WTC11 (cell line): ENCODE results near the gene PPA2. TPM values are rescaled to one million over a fixed set of nuclear protein-coding genes. Genes with fewer than 3 reads are reported as not detected.

Experiments
- ATAC-seq: fragments of 200-7000 bp; cut with Tn5 transposase; 2 replicates; pipeline ENCODE4 v1.10.0; 2021; ENCODE audit warnings: mild to moderate bottlenecking, moderate library complexity
- CTCF ChIA-PET: fragments of 300-600 bp; sonication (Branson Sonifier 250); formaldehyde crosslinking; loops from one replicate; lab custom pipeline; 2021; ENCODE audit warnings: antibody characterized with exemption; lab: Charles Lee
- POLR2A ChIA-PET: fragments of 350-600 bp; sonication (Branson Sonifier 250); formaldehyde crosslinking; loops from one replicate; lab custom pipeline; 2021; ENCODE audit warnings: antibody characterized with exemption; lab: Charles Lee
- DNase-seq: peaks from one replicate; pipeline ENCODE4 v3.0.0; 2021; ENCODE audit warnings: low spot score
- H3K27ac Mint-ChIP-seq: 2 replicates; pipeline ENCODE4 v1.8.0; 2021; ENCODE audit warnings: mixed read lengths
- H3K27me3 Mint-ChIP-seq: 2 replicates; pipeline ENCODE4 v1.8.0; 2021; ENCODE audit warnings: low read depth, mild to moderate bottlenecking, moderate library complexity, mixed read lengths
- H3K36me3 Mint-ChIP-seq: 2 replicates; pipeline ENCODE4 v1.8.0; 2021; ENCODE audit warnings: mixed read lengths
- H3K4me1 Mint-ChIP-seq: 2 replicates; pipeline ENCODE4 v1.8.0; 2022; ENCODE audit warnings: mixed read lengths
- H3K4me3 Mint-ChIP-seq: 2 replicates; pipeline ENCODE4 v1.8.0; 2021; ENCODE audit warnings: mild to moderate bottlenecking, moderate library complexity, mixed read lengths
- H3K9me3 Mint-ChIP-seq: 2 replicates; pipeline ENCODE4 v1.8.0; 2021; ENCODE audit warnings: mixed read lengths
- AR ChIP-seq: fragments of 250-450 bp; sonication (Bioruptor Pico); IDR thresholded peaks from 2 replicates; pipeline ENCODE4 v1.9.0; 2021; ENCODE audit warnings: mild to moderate bottlenecking
- ATF2 ChIP-seq: sonication (generic); formaldehyde crosslinking; IDR thresholded peaks from 2 replicates; pipeline ENCODE4 v1.8.1; 2022; ENCODE audit warnings: low read depth, missing genetic modification reagents, borderline replicate concordance
- CREB1 ChIP-seq: sonication (generic); formaldehyde crosslinking; IDR thresholded peaks from 2 replicates; pipeline ENCODE4 v1.8.0; 2023; ENCODE audit warnings: mild to moderate bottlenecking, missing genetic modification reagents
- ERG ChIP-seq: fragments of 250-450 bp; sonication (Bioruptor Pico); IDR thresholded peaks from 2 replicates; pipeline ENCODE4 v1.8.0; 2021; ENCODE audit warnings: mild to moderate bottlenecking
- IRF1 ChIP-seq: sonication (generic); formaldehyde crosslinking; IDR thresholded peaks from 2 replicates; pipeline ENCODE4 v1.8.0; 2023; ENCODE audit warnings: missing genetic modification reagents
- IRF2 ChIP-seq: sonication (generic); formaldehyde crosslinking; IDR thresholded peaks from 2 replicates; pipeline ENCODE4 v1.8.0; 2022; ENCODE audit warnings: low read depth, missing genetic modification reagents, borderline replicate concordance
- NR1H2 ChIP-seq: sonication (generic); formaldehyde crosslinking; IDR thresholded peaks from 2 replicates; pipeline ENCODE4 v1.9.0; 2021; ENCODE audit warnings: mild to moderate bottlenecking, moderate library complexity, missing genetic modification reagents
- NR3C1 ChIP-seq: sonication (generic); formaldehyde crosslinking; conservative IDR thresholded peaks from 2 replicates; pipeline ENCODE4 v1.8.1; 2023; ENCODE audit warnings: low read depth, mild to moderate bottlenecking, missing genetic modification reagents
- PREB ChIP-seq: sonication (generic); formaldehyde crosslinking; IDR thresholded peaks from 2 replicates; pipeline ENCODE4 v1.8.1; 2022; ENCODE audit warnings: mild to moderate bottlenecking, missing genetic modification reagents, moderate library complexity, borderline replicate concordance
- SMAD4 ChIP-seq: sonication (generic); formaldehyde crosslinking; IDR thresholded peaks from 2 replicates; pipeline ENCODE4 v1.8.0; 2022; ENCODE audit warnings: mild to moderate bottlenecking, missing genetic modification reagents
- SOX15 ChIP-seq: fragments of 250-450 bp; sonication (Bioruptor Pico); IDR thresholded peaks from 2 replicates; pipeline ENCODE4 v1.9.0; 2021; ENCODE audit warnings: mild to moderate bottlenecking
- STAT6 ChIP-seq: sonication (generic); formaldehyde crosslinking; conservative IDR thresholded peaks from 2 replicates; pipeline ENCODE4 v1.8.1; 2023; ENCODE audit warnings: mild to moderate bottlenecking, low read depth, missing genetic modification reagents, moderate library complexity
- ZBTB21 ChIP-seq: sonication (generic); formaldehyde crosslinking; IDR thresholded peaks from 2 replicates; pipeline ENCODE4 v1.8.1; 2023; ENCODE audit warnings: mild to moderate bottlenecking, missing genetic modification reagents, borderline replicate concordance
- ZNF138 ChIP-seq: sonication (generic); formaldehyde crosslinking; conservative IDR thresholded peaks from 2 replicates; pipeline ENCODE4 v1.8.1; 2022; ENCODE audit warnings: mild to moderate bottlenecking, moderate library complexity, missing genetic modification reagents
- ZNF396 ChIP-seq: fragments of 250-450 bp; sonication (Bioruptor Pico); IDR thresholded peaks from 2 replicates; pipeline ENCODE4 v1.8.0; 2021; ENCODE audit warnings: mild to moderate bottlenecking, moderate library complexity, borderline replicate concordance
- ZNF425 ChIP-seq: fragments of 250-450 bp; sonication (Bioruptor Pico); conservative IDR thresholded peaks from 2 replicates; pipeline ENCODE4 v1.9.0; 2021; ENCODE audit warnings: mild to moderate bottlenecking
- total RNA-seq: library from RNA; stranded (reverse); gene quantifications from 3 replicates; pipeline ENCODE4 v1.2.3, GENCODE V29; 2021

PPA2 gene
- total RNA-seq, 1 experiment from 2014 or later, result 50.8 TPM

- Mint-ChIP-seq H3K27ac (no peak overlapping the region), H3K4me1 (no peaks in the 10 kb centered on the region), H3K27me3 (no peaks in the 10 kb centered on the region), H3K36me3 (no peaks in the 10 kb centered on the region), H3K9me3 (peaks cover 23% of the 10 kb centered on the region), H3K4me3 (no peak overlapping the region)
- DNase-seq, result no peak
- POLR2A ChIA-PET, result no interaction called here
- CTCF ChIA-PET, result no interaction called here
- no peak for ATAC-seq
- TF ChIP-seq ERG (CRISPR knock-in tag) (no peak), IRF1 (no peak), ZNF425 (CRISPR knock-in tag) (no peak), STAT6 (no peak), SMAD4 (CRISPR knock-in tag) (no peak), AR (CRISPR knock-in tag) (no peak), IRF2 (CRISPR knock-in tag) (no peak)
Observed at GRCh38 chr4:105509291-105509690, 35.4 kb upstream of the PPA2 start.

- ChIA-PET CTCF (no interaction called here), POLR2A (no interaction called here)
- H3K9me3 Mint-ChIP-seq, result peaks cover 8% of the 10 kb centered on the region
- no peak for DNase-seq
- no peak overlapping the region for H3K4me3 Mint-ChIP-seq
- no peaks in the 10 kb centered on the region for H3K4me1 Mint-ChIP-seq
- ATAC-seq, result no peak
- no peaks in the 10 kb centered on the region for H3K36me3 Mint-ChIP-seq
- no peaks in the 10 kb centered on the region; the same call in 1 of the 2 replicates for H3K27me3 Mint-ChIP-seq
- no peak overlapping the region for H3K27ac Mint-ChIP-seq
- TF ChIP-seq NR3C1 (CRISPR knock-in tag), result no peak
- no peak for TF ChIP-seq NR1H2 (CRISPR knock-in tag)
- no peak for TF ChIP-seq SOX15
- TF ChIP-seq PREB (CRISPR knock-in tag), result no peak
- no peak for TF ChIP-seq ZNF138 (CRISPR knock-in tag)
- no peak for TF ChIP-seq ZNF396
- no peak for TF ChIP-seq AR (CRISPR knock-in tag)
- no peak for TF ChIP-seq ATF2 (CRISPR knock-in tag)
- no peak for TF ChIP-seq CREB1
- TF ChIP-seq ZBTB21, result no peak
Observed at GRCh38 chr4:105504744-105505143, 30.9 kb upstream of the PPA2 start.
